Esophagus squamous epithelium (tissue), 4 donors: ENCODE results near the gene TSPAN11.

Experiments
- CTCF ChIP-seq, 6 experiments: fragments of 450-650 bp in 4 of 6; fragments of 200-600 bp in 2 of 6; sonication (generic) in 2 of 6; IDR thresholded peaks; one replicate each; pipeline ENCODE4 v1.5.1; 2016 to 2019; ENCODE audit warnings: antibody characterized with exemption in 6 of 6, mild to moderate bottlenecking in 4 of 6, moderate library complexity in 4 of 6
- POLR2A ChIP-seq, 4 donors: fragments of 450-650 bp; IDR thresholded peaks; one replicate each; pipeline ENCODE4 v1.6.1; 2017; ENCODE audit warnings: antibody characterized with exemption in 4 of 4, mild to moderate bottlenecking in 4 of 4, moderate library complexity in 3 of 4

- no peak for TF ChIP-seq CTCF (IDR thresholded peaks at IDR 0.05)
- no peak for TF ChIP-seq POLR2A (IDR thresholded peaks at IDR 0.05)
Measured at GRCh38 chr12:31037028-31037427, 110.5 kb downstream of the TSPAN11 start.
